GM15510 (cell line): Measurements from ENCODE around the gene HACD1.

ENCODE experiments used
- POLR2A ChIP-seq: IDR thresholded peaks from 3 replicates; pipeline ENCODE4 v1.6.1; 2011; ENCODE audit warnings: borderline replicate concordance; ENCODE audit not compliant: insufficient read length; ENCODE audit errors: extremely low read depth

The HACD1 gene

GRCh38 chr10:17607603-17608332 is 9.4 kb downstream of the HACD1 start:
- no peak for TF ChIP-seq POLR2A

- no peak for TF ChIP-seq POLR2A
Measured at GRCh38 chr10:17607060-17607459, 10.1 kb downstream of the HACD1 start.

GRCh38 chr10:17606547-17607040 is 10.6 kb downstream of the HACD1 start:
- no peak for TF ChIP-seq POLR2A

- TF ChIP-seq POLR2A = no peak
Measured at GRCh38 chr10:17605936-17606335, 11.2 kb downstream of the HACD1 start.

GRCh38 chr10:17599089-17599488 is 18.1 kb downstream of the HACD1 start:
- TF ChIP-seq POLR2A = no peak

GRCh38 chr10:17597386-17597785 is 19.8 kb downstream of the HACD1 start:
- TF ChIP-seq POLR2A = no peak

- TF ChIP-seq POLR2A = no peak
Measured at GRCh38 chr10:17590969-17591645, 26.1 kb downstream of the HACD1 start.

GRCh38 chr10:17588420-17588819 is 28.8 kb downstream of the HACD1 start:
- no peak for TF ChIP-seq POLR2A

GRCh38 chr10:17586821-17587234 is 30.3 kb downstream of the HACD1 start:
- TF ChIP-seq POLR2A = no peak

- no peak for TF ChIP-seq POLR2A
Measured at GRCh38 chr10:17585016-17585415, 32.2 kb downstream of the HACD1 start.

- TF ChIP-seq POLR2A = no peak
Measured at GRCh38 chr10:17580885-17581284, 36.3 kb downstream of the HACD1 start.

- TF ChIP-seq POLR2A = no peak
Measured at GRCh38 chr10:17578603-17579002, 38.6 kb downstream of the HACD1 start.

- TF ChIP-seq POLR2A = no peak
Measured at GRCh38 chr10:17576768-17577167, 40.4 kb downstream of the HACD1 start.

- no peak for TF ChIP-seq POLR2A
Measured at GRCh38 chr10:17564911-17565310, 52.3 kb downstream of the HACD1 start.

- TF ChIP-seq POLR2A = no peak
Measured at GRCh38 chr10:17563452-17563851, 53.7 kb downstream of the HACD1 start.

- no peak for TF ChIP-seq POLR2A
Measured at GRCh38 chr10:17562614-17563013, 54.6 kb downstream of the HACD1 start.
